Hematopoietic multipotent progenitor cell treated with erythropoietin and hydrocortisone succinate and interleukin-3 and kit ligand, for 17 days (in vitro differentiated cells): ENCODE results near the gene C11orf21.
A peak's percentile ranks its signal among the peaks of the same experiment; 100 is the strongest.

Source experiments
- DNase-seq: peaks from one replicate; pipeline ENCODE4 v3.0.0-alpha.2; 2015; ENCODE audit warnings: low spot score

Gene C11orf21

DNA sequence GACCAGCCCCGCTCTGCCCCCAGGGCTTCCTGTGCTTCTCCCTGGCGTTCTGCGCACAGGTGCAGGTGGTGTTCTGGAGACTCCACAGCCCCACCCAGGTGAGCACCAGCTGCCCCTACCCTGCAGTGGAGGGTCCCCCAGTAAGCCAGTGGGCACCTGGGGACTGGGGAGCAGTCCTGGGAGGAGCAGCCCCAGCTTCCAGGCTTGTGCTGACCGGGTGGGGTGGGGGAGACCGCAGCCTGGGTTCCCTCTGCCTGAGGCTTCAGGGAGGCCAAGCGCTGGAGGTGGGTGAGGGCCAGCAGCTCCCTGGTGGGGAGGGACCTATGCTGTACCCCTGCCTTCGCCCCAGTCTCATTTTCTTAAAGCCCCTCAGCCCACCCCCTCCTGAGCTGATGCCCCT, 7.0 kb upstream of the C11orf21 start:
- DNase-seq, result no peak

DNA sequence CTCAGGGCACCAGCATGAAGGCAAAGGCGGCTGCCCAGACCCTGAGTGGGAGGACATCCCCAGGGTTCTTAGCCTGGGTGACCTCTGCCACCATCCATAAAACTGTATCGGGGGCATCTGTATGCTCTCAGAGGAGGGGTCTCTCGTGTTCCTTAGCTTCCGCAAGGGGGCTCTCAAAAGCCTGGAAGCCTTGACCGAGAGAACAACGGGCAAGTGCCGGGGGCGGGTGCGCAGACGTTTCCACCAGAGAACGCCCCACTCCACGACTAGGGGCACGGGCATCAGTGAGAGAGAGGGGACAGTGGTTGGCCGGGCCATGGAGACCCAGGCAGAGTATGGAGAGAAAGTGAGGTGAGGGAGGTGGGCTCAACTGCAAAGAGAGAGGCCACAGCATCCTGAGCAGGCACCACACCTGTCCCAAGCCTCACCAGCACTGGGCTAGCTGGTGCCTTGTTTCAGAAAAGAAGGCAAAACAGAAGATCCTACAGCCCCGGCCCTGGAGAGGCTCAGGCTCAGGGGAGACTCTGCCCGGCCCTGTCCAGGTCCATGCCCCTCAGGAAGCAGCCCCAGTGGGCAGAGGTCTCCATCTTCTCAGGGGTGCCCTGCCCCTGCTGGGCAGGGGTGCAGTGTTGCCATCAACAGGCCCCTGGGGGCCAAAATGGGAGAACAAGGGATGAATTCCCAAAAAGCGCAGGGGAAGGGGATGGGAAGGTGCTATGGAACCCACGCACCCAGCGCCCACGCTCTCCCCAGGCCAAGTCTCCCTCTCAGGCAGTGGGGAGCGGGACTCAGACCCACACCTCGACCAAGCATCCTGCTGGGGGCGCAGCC, 6.0 kb upstream of the C11orf21 start:
- DNase-seq, result no peak

DNA sequence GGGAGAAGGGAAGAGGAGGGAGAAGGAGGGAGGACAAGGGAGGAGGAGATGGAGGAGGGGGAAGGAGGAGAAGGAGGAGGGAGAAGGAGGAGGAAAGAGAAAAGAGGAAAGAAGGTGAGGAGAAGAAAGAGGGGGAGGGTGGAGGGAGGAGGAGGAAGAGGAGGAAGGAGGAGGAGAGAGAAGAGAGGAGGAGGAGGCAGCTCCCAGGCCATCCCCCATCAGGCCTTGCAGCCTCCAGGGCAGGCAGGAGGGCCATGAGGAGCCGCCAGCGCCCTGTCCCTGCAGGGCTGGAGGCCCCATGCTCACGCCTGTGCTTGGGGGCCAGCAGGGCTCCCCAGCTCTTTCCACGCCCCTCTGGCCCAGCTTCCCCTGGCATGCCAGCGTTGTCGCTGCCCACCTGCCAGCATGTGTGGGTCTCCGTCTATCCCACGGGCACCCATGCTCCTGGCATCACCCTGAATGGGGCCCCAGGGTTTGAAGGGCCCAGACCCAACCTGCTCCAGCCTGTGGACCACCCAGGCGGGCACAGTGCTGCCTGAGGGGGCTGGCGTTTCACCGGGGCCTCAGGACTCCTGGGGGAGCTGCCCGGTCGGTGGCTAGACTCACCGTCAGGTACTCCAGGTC, 5.3 kb upstream of the C11orf21 start:
- DNase-seq, result no peak

DNA sequence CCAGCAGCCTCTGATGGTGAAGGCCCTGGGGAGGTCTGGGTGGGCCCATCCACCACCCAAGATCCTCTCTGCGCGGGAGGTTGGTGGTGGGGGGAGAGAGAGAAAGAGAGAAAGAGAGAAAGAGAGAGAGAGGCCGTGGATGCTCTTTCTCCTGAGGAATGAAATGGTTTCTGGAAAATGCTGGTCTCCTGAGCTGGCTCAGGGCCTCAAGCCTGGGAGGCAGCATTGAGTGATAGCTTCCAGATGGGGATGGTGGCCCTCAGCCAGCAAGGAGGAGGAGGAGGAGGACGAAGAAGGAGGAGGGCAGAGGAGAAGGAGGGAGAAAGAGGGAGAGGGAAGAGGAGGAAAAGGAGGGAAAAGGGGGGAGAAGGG, 4.7 kb upstream of the C11orf21 start:
- DNase-seq, result no peak

DNA sequence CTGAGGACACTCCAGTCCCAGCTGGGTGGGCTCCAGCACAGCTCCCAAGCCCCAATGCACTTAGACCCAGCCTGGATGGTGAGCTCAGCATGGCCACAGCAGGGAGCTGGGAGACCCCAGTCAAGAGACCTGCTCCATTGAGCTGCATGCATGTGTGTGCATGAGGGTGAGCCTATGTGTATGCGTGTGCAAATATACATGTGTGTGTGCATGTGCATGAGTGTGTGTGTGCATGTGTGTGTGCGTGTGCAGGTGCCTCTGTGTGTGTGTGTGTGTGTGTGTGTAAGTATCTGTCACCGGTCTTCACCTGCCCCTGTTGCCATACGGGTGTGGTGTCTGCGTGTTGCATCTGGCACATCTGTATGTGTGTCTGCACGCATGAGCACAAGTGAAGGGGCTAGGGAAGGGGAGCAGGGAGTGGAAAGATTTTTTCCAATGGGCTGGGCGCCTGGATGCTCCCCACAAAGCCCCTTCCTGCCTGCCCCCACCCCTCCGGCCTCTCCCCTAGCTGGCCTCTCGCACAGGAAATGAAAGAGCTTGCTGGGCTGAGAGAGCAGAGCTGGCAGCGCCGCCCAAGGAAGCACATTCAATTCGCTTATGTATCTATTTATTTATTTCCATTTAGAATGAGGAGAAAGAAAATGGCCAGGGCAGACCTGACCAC, 4.2 kb upstream of the C11orf21 start:
- no peak for DNase-seq

DNA sequence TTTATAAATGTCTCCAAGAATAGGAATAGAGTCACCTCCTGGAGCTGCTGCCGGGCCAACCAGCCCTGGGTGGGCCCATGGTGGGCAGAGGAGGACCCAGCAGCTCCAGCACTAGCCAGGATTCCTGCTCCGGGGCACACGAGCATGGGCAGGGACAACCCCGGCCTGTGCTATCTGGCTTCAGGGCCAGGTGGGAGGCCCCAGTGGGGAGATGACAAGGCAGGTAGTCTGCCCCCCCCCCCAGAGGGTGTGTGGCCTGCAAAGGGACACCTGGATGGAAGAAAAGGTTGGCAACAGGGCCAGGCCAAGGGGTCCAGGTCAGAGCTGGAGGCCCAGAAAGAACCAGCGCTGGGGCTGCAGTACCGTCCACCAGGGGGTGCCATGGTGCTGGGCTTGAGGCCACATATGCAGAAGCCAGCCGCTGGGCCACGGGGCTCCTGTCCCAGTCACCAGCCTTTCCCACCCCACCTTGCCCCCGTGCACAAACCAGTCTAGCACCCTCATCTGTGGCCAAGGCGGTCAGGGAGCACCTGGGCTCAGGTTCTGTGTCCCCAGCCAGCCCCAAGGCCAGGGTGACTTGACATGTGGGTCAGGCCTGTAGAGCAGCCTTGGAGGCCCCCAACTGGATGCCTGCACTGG, 3.5 kb upstream of the C11orf21 start:
- DNase-seq, result peak; percentile 84

DNA sequence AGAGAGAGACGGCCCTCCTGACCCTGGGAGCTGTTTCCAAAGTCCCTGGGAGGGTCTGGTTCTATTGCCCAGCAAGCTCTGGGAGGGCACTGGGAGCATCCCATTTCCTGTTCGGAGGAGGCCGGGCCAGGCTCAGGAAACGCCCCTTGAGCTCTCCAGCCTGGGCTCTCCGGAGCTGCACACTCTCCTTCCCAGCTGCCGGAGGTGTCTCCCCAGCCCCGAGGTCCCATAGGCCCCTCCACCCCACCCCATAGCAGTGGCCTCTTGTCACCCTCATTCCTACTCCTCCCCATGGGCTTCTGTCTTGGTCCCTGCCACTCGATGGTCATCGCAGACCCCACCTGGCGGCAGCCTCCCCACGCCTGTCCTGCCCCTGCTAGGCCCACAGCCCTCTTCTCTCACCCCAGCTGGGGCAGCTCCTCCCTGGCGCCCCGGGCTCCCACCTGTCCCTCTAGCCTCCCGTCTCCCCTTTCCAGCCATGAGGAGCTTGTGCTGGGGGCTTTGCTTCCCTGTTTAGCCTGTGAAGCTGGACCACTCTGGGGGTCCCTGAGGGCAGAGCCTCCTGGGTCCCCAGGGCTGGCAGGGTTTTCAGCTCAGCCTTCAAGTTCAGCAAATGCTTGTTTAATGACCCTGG, 2.9 kb upstream of the C11orf21 start:
- DNase-seq, result peak; percentile 21

DNA sequence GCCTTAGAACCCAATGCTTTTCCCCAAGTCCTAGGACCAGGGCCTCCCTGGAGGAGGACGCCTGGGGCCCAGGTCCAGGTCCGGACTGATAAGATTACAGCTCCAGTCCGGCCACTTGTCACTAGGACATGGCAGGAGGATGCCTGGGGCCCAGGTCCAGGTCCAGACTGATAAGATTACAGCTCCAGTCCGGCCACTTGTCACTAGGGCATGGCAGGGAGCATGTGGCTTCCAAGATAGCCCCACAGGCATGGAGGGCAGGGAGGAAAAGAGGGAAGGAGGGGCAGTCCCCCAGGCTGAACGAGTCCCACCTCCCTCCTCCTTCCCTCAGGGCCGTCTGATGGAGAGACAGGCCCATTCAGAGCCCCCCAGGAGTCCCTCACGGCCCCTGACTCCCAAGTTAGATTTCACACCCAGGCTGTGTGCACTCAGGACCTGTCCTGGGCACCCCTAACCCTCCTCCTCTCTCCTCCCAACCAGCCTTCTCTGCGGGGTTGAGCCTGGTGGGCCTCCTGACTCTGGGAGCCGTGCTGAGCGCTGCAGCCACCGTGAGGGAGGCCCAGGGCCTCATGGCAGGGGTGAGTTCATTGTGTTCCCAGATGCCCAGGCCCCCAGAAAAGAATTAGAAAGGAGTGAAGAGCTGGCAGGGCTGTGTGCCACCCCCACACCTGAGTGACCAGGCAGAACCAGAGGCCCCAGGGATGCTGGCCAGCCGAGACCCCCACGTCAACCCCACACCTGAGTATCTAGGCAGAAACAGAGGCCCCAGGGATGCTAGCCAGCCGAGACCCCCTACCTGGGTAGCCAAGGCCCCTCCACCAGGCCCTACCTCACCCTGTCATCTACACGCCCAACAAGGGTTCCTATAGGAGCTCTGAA, 2.1 kb upstream of the C11orf21 start:
- DNase-seq, result peak; percentile 79

DNA sequence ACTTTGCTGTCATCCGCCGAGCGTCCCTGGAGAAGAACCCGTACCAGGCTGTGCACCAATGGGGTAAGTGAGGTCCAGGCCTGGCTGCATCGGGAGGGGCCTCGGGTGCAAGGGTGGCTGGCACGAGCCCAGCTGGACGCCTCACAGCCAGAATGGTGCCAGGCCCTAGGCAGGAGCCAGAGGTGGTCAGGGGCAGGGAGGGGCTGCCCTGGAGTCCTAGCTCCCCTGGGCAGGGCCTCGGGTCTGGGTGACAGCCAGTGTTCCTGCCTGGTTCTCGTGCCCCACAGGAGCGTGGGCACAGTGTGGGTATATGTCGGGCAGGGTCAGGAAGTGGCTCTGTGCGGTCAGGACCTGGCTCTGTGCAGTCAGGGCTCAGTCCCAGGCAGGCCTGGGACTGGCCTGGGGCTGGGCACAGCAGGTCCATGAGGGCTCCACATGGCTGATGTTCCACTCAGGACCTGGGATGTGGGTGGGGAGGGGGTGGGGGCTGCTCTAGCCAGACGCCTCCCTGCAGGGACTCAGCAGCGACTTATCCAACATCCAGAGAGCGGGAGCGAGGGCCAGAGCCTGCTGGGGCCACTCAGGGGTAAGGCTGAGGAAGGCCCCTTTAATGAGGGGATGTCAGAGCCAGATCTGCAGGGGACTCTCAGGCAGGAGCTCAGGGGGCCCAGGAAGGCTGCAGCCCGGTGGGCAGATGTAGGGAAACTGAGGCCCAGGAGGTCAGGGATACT, 1.3 kb upstream of the C11orf21 start:
- peak; percentile 74 for DNase-seq

DNA sequence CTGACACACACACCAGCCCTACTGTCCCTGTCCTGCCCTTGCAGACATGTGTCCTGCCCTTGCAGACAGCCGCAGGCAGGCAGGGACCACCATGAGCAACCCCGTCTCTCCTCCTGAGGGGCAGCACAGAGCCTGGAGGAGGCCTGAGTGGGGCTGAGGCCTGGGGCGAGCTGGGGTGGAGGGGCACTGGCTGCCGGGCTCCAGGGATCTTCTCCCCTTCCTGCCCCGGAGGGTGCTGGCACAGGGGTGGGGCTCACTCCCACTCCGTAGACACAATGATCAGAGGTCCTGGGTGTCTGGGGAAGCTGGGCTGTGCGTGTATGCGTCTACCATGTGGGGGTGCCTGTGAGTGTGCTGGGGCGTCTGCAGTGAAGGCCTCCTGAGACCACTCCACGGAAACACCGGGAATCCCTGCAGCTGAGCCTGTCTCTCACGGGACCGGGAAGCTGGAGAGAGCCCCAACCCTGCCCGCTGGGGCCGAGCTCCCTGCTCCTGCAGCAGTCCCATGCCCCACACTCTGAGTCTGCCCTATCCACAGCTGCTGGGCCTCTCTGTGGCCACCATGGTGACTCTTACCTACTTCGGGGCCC, 683 bp upstream of the C11orf21 start:
- no peak for DNase-seq

DNA sequence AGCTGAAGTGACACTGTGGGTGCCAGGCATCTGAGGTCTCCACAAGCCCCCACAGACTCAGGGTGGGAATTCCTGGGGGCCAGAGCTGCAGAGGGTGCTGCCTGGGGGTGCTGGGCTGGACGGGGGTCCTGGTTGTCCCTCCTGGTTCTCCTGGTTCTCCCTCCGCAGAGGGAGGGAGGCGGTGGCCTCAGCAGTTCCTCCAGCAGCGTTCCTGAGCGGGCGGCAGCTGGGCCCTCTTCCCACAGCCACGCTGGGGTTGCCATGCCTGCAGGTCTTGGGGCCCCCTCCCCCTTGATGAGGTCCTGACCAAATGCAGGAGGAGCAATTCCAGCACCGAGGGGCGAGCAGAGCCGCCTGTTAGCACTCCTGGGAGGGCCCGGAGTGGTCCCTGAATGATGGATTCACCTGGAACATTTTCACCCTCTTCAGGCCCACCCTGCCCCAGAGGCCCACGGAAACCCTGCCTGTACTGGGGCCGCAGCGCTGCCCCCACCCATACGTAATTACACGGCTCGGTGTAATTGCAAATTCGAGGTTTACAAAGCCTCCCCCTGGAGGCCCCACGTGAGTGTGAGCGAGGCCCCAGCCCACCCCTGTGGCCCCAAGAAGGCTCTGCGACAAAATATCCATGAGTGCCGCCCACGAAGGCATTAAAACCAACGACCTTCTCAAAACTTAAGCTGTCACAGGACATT, 635 bp downstream of the C11orf21 start:
- DNase-seq, result no peak

DNA sequence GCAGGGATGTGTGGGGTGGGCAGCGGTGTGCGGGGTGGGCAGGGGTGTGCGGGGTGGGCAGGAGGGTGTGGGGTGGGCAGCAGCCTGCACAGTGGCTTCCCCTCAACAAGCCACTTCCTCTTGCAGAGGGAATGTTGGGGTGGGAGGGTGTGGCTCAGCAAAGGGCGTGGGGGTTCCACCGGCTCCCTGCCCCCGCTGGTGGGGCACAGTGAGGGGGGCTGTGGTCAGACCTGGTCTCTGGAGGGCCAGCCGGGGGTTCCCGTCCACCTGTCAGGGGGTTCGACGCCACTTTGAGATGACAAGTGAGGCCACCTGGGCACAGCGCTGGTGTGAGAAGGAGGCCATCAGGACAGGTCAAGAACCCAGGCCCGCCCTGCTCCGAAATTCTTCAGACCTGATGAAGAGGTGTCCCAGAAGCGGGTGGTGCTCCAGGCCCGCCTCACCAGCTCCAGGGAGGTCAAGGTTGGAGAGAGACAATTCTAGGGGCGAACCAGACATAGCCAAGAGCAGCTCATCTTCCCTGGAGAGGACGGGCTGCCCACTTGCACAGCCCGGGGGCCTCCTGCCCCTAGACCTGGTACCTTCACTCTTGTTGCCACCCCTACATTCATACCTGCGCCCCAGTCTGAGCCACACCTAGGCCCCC, 1.3 kb downstream of the C11orf21 start:
- DNase-seq, result peak; percentile 33

DNA sequence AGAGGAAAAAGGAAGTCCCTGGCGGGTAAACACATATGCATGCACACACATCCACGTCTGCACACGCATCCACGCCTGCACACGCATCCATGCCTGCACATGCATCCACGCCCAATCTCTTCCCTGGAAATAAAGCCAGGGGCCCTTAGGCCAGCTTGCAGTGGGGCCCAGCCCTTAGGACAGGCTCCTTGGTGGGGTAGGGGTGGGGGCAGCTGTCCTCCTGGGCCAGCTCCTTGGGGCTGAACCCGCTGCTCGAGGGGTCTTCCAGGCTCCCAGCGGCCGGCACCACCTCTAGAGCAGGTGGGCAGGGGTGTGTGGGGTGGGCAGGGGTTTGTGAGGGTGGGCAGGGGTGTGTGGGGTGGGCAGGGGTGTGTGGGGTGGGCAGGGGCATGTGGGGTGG, 1.9 kb downstream of the C11orf21 start:
- no peak for DNase-seq

DNA sequence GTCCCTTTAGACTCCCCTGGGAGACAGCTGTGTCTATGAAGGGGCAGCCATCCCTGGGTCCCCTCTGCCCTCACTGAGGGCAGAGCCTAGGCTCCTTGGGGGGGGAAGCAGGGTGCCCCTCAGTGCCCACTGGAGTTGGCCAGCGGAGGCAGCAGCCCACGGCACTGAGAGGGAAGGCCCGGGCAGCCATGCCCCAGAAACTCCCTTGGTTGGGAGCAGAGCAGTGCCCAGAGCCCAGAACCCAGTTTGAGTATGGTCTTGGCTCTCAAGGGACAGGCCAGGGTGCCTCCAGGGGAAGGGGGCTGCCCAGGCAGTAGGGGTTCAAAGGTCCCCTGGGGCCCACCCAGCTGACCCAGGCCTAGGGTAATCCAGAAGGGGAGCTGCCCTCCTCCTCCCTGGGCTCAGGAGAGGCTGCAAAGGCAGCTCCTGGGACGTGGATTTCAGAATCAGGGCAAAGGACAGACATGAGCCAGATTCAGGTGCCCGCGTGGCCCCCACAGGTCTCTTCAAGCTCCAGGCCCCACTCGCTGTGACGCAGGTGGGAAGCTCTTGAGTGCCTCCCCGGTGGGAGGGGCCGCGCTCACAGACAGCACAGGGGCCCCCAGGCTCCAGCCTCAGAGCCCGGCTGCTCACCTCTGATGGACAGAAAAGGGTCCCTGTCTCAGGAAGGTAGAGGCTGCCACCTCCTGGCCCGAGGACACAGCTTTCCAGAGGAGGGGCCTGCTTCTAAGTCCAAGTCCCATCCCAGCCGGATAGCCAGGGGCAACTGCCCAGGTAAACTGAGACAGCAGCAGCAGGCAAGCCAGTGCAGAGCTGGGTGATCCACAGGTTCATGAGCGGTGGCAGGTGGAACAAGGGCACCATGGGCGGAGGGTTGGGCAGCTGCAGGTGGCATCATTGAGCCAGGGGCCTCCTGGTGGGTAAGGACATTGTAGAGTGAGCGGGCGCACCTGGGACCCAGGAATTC, 2.6 kb downstream of the C11orf21 start:
- DNase-seq, result peak; percentile 20

DNA sequence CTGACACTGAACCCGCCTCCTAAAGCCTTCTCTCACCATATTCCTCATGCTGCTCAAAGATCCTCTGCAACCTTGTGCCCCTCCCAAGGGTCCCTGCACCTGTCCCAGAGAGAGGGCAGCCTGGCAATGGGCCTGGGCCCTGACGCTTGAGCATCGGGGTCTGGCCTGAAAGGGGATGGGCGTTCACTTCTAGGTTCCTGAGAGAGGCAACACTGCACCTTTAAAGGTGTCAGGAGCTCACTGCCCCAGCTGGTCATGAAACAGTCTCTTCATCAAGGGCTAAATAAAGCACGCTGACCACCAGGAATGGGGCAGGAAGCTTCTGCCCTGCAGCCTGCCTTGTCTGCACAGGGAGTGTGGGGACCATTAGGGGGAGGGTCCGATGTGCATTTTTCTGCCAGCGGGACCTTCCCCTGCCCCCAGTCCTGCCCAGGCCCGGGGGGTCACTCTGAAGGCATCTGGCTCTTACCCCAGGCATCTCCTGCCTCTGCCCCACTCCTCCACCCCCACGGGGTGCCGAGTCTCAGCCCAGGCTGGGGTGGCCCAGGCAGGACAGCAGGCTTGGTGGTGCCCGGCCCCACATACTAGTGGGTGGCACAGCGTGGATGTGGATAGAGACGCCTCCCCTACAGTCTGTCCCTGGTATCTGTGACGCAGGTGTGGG, 3.5 kb downstream of the C11orf21 start:
- no peak for DNase-seq

DNA sequence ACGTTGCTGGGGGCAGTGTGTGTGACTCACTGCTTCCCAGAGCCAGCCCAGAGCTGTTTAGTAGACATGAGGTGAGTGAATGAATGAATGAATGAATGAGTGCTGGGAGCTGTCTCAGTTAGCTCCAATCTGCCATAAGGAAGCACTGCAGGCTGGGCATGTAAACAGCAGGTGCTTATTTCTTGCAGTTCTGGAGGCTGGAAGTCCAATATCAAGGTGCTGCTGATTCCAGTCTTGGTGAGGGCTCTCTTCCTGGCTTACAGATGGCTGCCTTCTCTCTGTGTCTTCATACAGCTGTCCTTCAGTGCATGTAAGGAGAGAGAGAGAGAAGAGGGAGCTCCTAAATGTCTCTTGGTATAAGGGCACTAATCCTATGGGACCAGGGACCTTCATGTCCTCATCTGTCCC, 4.1 kb downstream of the C11orf21 start:
- no peak for DNase-seq

DNA sequence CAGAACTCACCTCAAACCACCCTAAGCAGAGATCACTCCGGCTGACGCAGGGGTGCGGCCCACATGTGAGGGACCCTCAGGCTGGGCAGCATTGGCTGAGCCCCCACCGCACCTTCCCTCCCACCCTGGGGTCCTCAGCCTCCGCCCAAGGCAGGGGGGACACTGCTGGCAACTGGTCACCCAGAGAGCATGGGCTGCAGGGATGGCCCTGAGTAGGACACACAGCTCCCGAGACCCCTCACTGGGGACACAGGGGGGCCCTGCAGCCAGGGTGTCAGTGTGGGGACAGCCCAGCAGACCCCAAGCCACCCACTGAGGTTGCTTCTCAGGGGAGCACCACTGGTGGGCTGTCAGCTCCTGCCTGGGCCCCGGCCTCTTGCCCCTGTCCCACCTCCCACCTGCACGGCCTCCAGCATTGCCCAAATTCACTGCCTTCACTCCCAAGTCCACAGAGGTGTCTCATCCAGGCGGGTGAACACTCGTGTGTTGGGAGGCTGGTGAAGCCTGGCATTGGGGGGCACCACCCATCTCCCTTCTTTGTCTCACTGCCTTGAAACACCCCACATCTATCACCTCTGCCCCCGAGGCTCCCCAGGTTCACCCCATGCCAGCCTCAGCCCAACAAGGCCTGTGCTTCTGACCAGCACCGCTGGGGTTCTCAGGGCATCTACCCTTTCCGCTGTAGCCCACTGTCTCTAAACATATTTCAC, 4.7 kb downstream of the C11orf21 start:
- no peak for DNase-seq
